CD14-positive monocyte (primary cell): ENCODE results near the gene KIF20B. TPM values are rescaled to one million over a fixed set of nuclear protein-coding genes. Genes with fewer than 3 reads are reported as not detected.
A peak's percentile ranks its signal among the peaks of the same experiment; 100 is the strongest.

Source experiments
- DNase-seq, 3 donors: peaks; one replicate each; pipeline ENCODE4 v3.0.0-alpha.2; 2011 to 2022
- H2AFZ ChIP-seq: 2 replicates; pipeline ENCODE4 v1.6.0; 2012; ENCODE audit warnings: mild to moderate bottlenecking, low read depth, low read length, inconsistent platforms; ENCODE audit not compliant: insufficient read depth, poor library complexity, severe bottlenecking
- H3K27ac ChIP-seq, 2 donors: 1 replicate in 1 of 2; 2 replicates in 1 of 2; pipeline ENCODE4 v1.5.1; 2012 to 2013; ENCODE audit warnings: low read length in 2 of 2, control low read depth in 1 of 2, inconsistent platforms in 1 of 2, low read depth in 1 of 2, mild to moderate bottlenecking in 1 of 2
- H3K27me3 ChIP-seq, 2 donors: one replicate each; pipeline versions ENCODE4 v1.6.0 to v1.6.1; 2011 to 2013; ENCODE audit warnings: low read length in 2 of 2; ENCODE audit not compliant: control insufficient read depth in 2 of 2, insufficient read depth in 2 of 2
- H3K36me3 ChIP-seq, 2 donors: replicated peaks in 1 of 2; 1 replicate in 1 of 2; 2 replicates in 1 of 2; pipeline versions ENCODE4 v1.5.1 to v1.6.1; 2012 to 2013; ENCODE audit warnings: low read length in 2 of 2, control low read depth in 1 of 2, inconsistent platforms in 1 of 2, mild to moderate bottlenecking in 1 of 2; ENCODE audit not compliant: insufficient read depth in 2 of 2, control insufficient read depth in 1 of 2
- H3K4me1 ChIP-seq, 2 donors: 1 replicate in 1 of 2; 2 replicates in 1 of 2; pipeline versions ENCODE4 v1.5.1 to v1.6.1; 2012 to 2013; ENCODE audit warnings: low read length in 2 of 2, control low read depth in 1 of 2, inconsistent platforms in 1 of 2, mild to moderate bottlenecking in 1 of 2, moderate library complexity in 1 of 2; ENCODE audit not compliant: insufficient read depth in 2 of 2, control insufficient read depth in 1 of 2
- H3K4me2 ChIP-seq: replicated peaks from 2 replicates; pipeline ENCODE3; 2012; ENCODE audit warnings: low read length, moderate library complexity, mild to moderate bottlenecking; ENCODE audit not compliant: poor library complexity, severe bottlenecking; ENCODE audit errors: extremely low read depth
- H3K4me3 ChIP-seq, 3 experiments: fragments of 200-600 bp in 1 of 3; sonication (generic) in 1 of 3; replicated peaks in 1 of 3; 1 replicate in 2 of 3; 2 replicates in 1 of 3; pipeline ENCODE4 v1.5.1; 2011 to 2013; ENCODE audit warnings: low read length in 3 of 3, mild to moderate bottlenecking in 3 of 3, control low read depth in 2 of 3, low read depth in 2 of 3, inconsistent platforms in 1 of 3, moderate library complexity in 1 of 3
- H3K79me2 ChIP-seq: 2 replicates; pipeline ENCODE4 v1.6.0; 2012; ENCODE audit warnings: mild to moderate bottlenecking, control low read depth, inconsistent platforms, low read length, moderate library complexity; ENCODE audit not compliant: insufficient read depth
- H3K9ac ChIP-seq: 2 replicates; pipeline ENCODE4 v1.6.0; 2017; ENCODE audit warnings: low read length, mild to moderate bottlenecking; ENCODE audit not compliant: insufficient read depth, poor library complexity, severe bottlenecking
- H3K9me3 ChIP-seq, 2 donors: replicated peaks in 1 of 2; 1 replicate in 1 of 2; 2 replicates in 1 of 2; pipeline versions ENCODE4 v1.5.1 to v1.6.1; 2012 to 2013; ENCODE audit warnings: low read length in 2 of 2, control low read depth in 1 of 2; ENCODE audit not compliant: control insufficient read depth in 1 of 2, insufficient read depth in 1 of 2
- H4K20me1 ChIP-seq: 2 replicates; pipeline ENCODE4 v1.6.0; 2012; ENCODE audit warnings: mild to moderate bottlenecking, low read length, control low read depth, moderate library complexity; ENCODE audit not compliant: insufficient read depth
- H3K27ac Mint-ChIP-seq, 7 donors: one replicate each; pipeline ENCODE4 v1.8.0; 2020; ENCODE audit warnings: mild to moderate bottlenecking in 7 of 7, mixed read lengths in 7 of 7, moderate library complexity in 6 of 7, inconsistent platforms in 2 of 7
- H3K27me3 Mint-ChIP-seq, 3 donors: one replicate each; pipeline ENCODE4 v1.8.0; 2021 to 2022; ENCODE audit warnings: low read depth in 3 of 3, mild to moderate bottlenecking in 3 of 3, mixed read lengths in 3 of 3, moderate library complexity in 3 of 3, inconsistent platforms in 1 of 3
- H3K36me3 Mint-ChIP-seq, 2 donors: one replicate each; pipeline ENCODE4 v1.8.0; 2020; ENCODE audit warnings: mixed read lengths in 2 of 2, inconsistent platforms in 1 of 2, mild to moderate bottlenecking in 1 of 2
- H3K4me1 Mint-ChIP-seq: one replicate; pipeline ENCODE4 v1.8.0; 2020; ENCODE audit warnings: mild to moderate bottlenecking, mixed read lengths
- H3K4me3 Mint-ChIP-seq, 2 donors: one replicate each; pipeline ENCODE4 v1.8.0; 2020; ENCODE audit warnings: mild to moderate bottlenecking in 2 of 2, mixed read lengths in 2 of 2, moderate library complexity in 1 of 2
- H3K9me3 Mint-ChIP-seq, 7 donors: one replicate each; pipeline ENCODE4 v1.8.0; 2020 to 2022; ENCODE audit warnings: mixed read lengths in 7 of 7, mild to moderate bottlenecking in 6 of 7, moderate library complexity in 6 of 7, inconsistent platforms in 2 of 7
- CTCF ChIP-seq: fragments of 200-600 bp; IDR thresholded peaks from one replicate; pipeline ENCODE4 v1.8.0; 2022; ENCODE audit warnings: antibody characterized with exemption, mild to moderate bottlenecking
- whole genome bisulfite sequencing: methylation state at CpG from one replicate; pipeline ENCODE4 v1.1.5; 2013; ENCODE audit warnings: missing lambda C conversion rate; ENCODE audit not compliant: insufficient coverage; 5-methylcytosine and 5-hydroxymethylcytosine counted together
- intact Hi-C, 2 donors: fragments of 100-400 bp; cut with micrococcal nuclease; formaldehyde crosslinking; loops; one replicate each; pipeline versions ENCODE4 v1.15.0 to v1.15.1; 2023
- polyA plus RNA-seq, 3 donors: library from polyadenylated mRNA; depleted of rRNA in 1 of 3; unstranded in 2 of 3; stranded (reverse) in 1 of 3; fragments of 300-500 nt in 2 of 3; fragments of >200 nt in 1 of 3; fragmentation: Illumina TruSeq in 2 of 3; gene quantifications; 1 replicate in 2 of 3; 2 replicates in 1 of 3; pipeline ENCODE4 v1.2.3, GENCODE V29; 2012 to 2021

Gene KIF20B
- polyA plus RNA-seq, 3 donors = 0.44 to 3.9 (median 1.5) TPM

GRCh38 chr10:89699581-89700064, 1.8 kb upstream of the KIF20B start:
- DNase-seq = no peak
- Histone ChIP-seq H3K36me3 (no peaks in the 10 kb centered on the region), H2AFZ (peak overlapping the region; percentile 8), H4K20me1 (no peaks in the 10 kb centered on the region), H3K4me3 (no peak overlapping the region), H3K27ac (no peak overlapping the region), H3K4me1 (peaks cover 6 to 20% of the 10 kb centered on the region in 2 donors), H3K27me3 (no peaks in the 10 kb centered on the region), H3K9me3 (no peaks in the 10 kb centered on the region), H3K9ac (no peak overlapping the region), H3K4me2 (no peak overlapping the region), H3K79me2 (peaks cover 32% of the 10 kb centered on the region)
- intact Hi-C loops = loop anchor here (5.0 to 10.0 kb wide), 3 partner anchors 55 to 275 kb away; partner anchors contain the start of gene PANK1 (in 1 of the 2)
- Mint-ChIP-seq H3K27me3 (peaks cover 0 to 3% (median 0%) of the 10 kb centered on the region in 3 donors), H3K9me3 (peaks cover 0 to 3% (median 0%) of the 10 kb centered on the region in 7 donors), H3K4me1 (peaks cover 24% of the 10 kb centered on the region), H3K36me3 (no peaks in the 10 kb centered on the region), H3K27ac (no peak overlapping the region), H3K4me3 (no peak overlapping the region)
- TF ChIP-seq CTCF = no peak
- WGBS = no CpG with 5 or more reads among the region's 2 CpGs

- no peaks in the 10 kb centered on the region for H4K20me1 ChIP-seq
- peaks cover 45% of the 10 kb centered on the region for H3K79me2 ChIP-seq
- H3K27me3 ChIP-seq = no peaks in the 10 kb centered on the region
- Mint-ChIP-seq H3K4me1 (peaks cover 23% of the 10 kb centered on the region), H3K27ac (peak overlapping the region; percentile 97 to 99 (median 98)), H3K4me3 (peak overlapping the region; percentile 97 to 99), H3K27me3 (peaks cover 0 to 3% (median 0%) of the 10 kb centered on the region in 3 donors), H3K36me3 (no peaks in the 10 kb centered on the region), H3K9me3 (peaks cover 0 to 3% (median 0%) of the 10 kb centered on the region in 7 donors)
- H3K36me3 ChIP-seq = no peaks in the 10 kb centered on the region
- no peak for TF ChIP-seq CTCF
- peak overlapping the region; percentile 97 for H2AFZ ChIP-seq
- DNase-seq = no peak
- H3K27ac ChIP-seq = peak overlapping the region; percentile 86 to 98
- peak overlapping the region; percentile 89 for H3K4me2 ChIP-seq
- intact Hi-C loops = loop anchor here (5.0 to 10.0 kb wide), 3 partner anchors 56 to 276 kb away; partner anchors contain the start of gene PANK1 (in 1 of the 2)
- peaks cover 6 to 20% of the 10 kb centered on the region in 2 donors for H3K4me1 ChIP-seq
- H3K9ac ChIP-seq = peak overlapping the region; percentile 89
- H3K9me3 ChIP-seq = no peaks in the 10 kb centered on the region
- WGBS = 0% methylated on average over 8 of the region's 8 CpGs
- peak overlapping the region; percentile 84 to 93 (median 86) for H3K4me3 ChIP-seq
These were observed 508 bp upstream of the KIF20B start for GRCh38 chr10:89700923-89701241.
